WTC11 (cell line): Measurements from ENCODE around the gene EVL. TPM values are rescaled to one million over a fixed set of nuclear protein-coding genes. Genes with fewer than 3 reads are reported as not detected.

Source experiments
- ATAC-seq: fragments of 200-7000 bp; cut with Tn5 transposase; 2 replicates; pipeline ENCODE4 v1.10.0; 2021; ENCODE audit warnings: mild to moderate bottlenecking, moderate library complexity
- CTCF ChIA-PET: fragments of 300-600 bp; sonication (Branson Sonifier 250); formaldehyde crosslinking; loops from one replicate; lab custom pipeline; 2021; ENCODE audit warnings: antibody characterized with exemption; lab: Charles Lee
- POLR2A ChIA-PET: fragments of 350-600 bp; sonication (Branson Sonifier 250); formaldehyde crosslinking; loops from one replicate; lab custom pipeline; 2021; ENCODE audit warnings: antibody characterized with exemption; lab: Charles Lee
- DNase-seq: peaks from one replicate; pipeline ENCODE4 v3.0.0; 2021; ENCODE audit warnings: low spot score
- H3K27ac Mint-ChIP-seq: 2 replicates; pipeline ENCODE4 v1.8.0; 2021; ENCODE audit warnings: mixed read lengths
- H3K27me3 Mint-ChIP-seq: 2 replicates; pipeline ENCODE4 v1.8.0; 2021; ENCODE audit warnings: low read depth, mild to moderate bottlenecking, moderate library complexity, mixed read lengths
- H3K36me3 Mint-ChIP-seq: 2 replicates; pipeline ENCODE4 v1.8.0; 2021; ENCODE audit warnings: mixed read lengths
- H3K4me1 Mint-ChIP-seq: 2 replicates; pipeline ENCODE4 v1.8.0; 2022; ENCODE audit warnings: mixed read lengths
- H3K4me3 Mint-ChIP-seq: 2 replicates; pipeline ENCODE4 v1.8.0; 2021; ENCODE audit warnings: mild to moderate bottlenecking, moderate library complexity, mixed read lengths
- H3K9me3 Mint-ChIP-seq: 2 replicates; pipeline ENCODE4 v1.8.0; 2021; ENCODE audit warnings: mixed read lengths
- AR ChIP-seq: fragments of 250-450 bp; sonication (Bioruptor Pico); IDR thresholded peaks from 2 replicates; pipeline ENCODE4 v1.9.0; 2021; ENCODE audit warnings: mild to moderate bottlenecking
- CBFB ChIP-seq: sonication (generic); formaldehyde crosslinking; IDR thresholded peaks from 2 replicates; pipeline ENCODE4 v1.8.1; 2022; ENCODE audit warnings: mild to moderate bottlenecking, low read depth, missing genetic modification reagents
- ESRRA ChIP-seq: sonication (generic); formaldehyde crosslinking; IDR thresholded peaks from 2 replicates; pipeline ENCODE4 v1.8.1; 2022; ENCODE audit warnings: mild to moderate bottlenecking, missing genetic modification reagents, borderline replicate concordance
- IRF2 ChIP-seq: sonication (generic); formaldehyde crosslinking; IDR thresholded peaks from 2 replicates; pipeline ENCODE4 v1.8.0; 2022; ENCODE audit warnings: low read depth, missing genetic modification reagents, borderline replicate concordance
- KAT7 ChIP-seq: sonication (generic); formaldehyde crosslinking; IDR thresholded peaks from 2 replicates; pipeline ENCODE4 v1.8.1; 2023; ENCODE audit warnings: missing genetic modification reagents, mild to moderate bottlenecking, borderline replicate concordance
- MLX ChIP-seq: sonication (generic); formaldehyde crosslinking; IDR thresholded peaks from 2 replicates; pipeline ENCODE4 v1.8.1; 2023; ENCODE audit warnings: mild to moderate bottlenecking, missing genetic modification reagents, moderate library complexity
- NFYB ChIP-seq: sonication (generic); formaldehyde crosslinking; conservative IDR thresholded peaks from 2 replicates; pipeline ENCODE4 v1.8.0; 2022; ENCODE audit warnings: low read depth, missing genetic modification reagents
- NR1H2 ChIP-seq: sonication (generic); formaldehyde crosslinking; IDR thresholded peaks from 2 replicates; pipeline ENCODE4 v1.9.0; 2021; ENCODE audit warnings: mild to moderate bottlenecking, moderate library complexity, missing genetic modification reagents
- NR2C2 ChIP-seq: sonication (generic); formaldehyde crosslinking; IDR thresholded peaks from 2 replicates; pipeline ENCODE4 v1.8.0; 2022; ENCODE audit warnings: mild to moderate bottlenecking, missing genetic modification reagents
- RELA ChIP-seq: sonication (generic); formaldehyde crosslinking; IDR thresholded peaks from 2 replicates; pipeline ENCODE4 v1.8.1; 2022; ENCODE audit warnings: missing genetic modification reagents, mild to moderate bottlenecking, borderline replicate concordance
- RORB ChIP-seq: fragments of 250-450 bp; sonication (Bioruptor Pico); IDR thresholded peaks from 2 replicates; pipeline ENCODE4 v1.9.0; 2021; ENCODE audit warnings: mild to moderate bottlenecking
- STAT6 ChIP-seq: sonication (generic); formaldehyde crosslinking; conservative IDR thresholded peaks from 2 replicates; pipeline ENCODE4 v1.8.1; 2023; ENCODE audit warnings: mild to moderate bottlenecking, low read depth, missing genetic modification reagents, moderate library complexity
- TEAD1 ChIP-seq: sonication (generic); formaldehyde crosslinking; IDR thresholded peaks from 2 replicates; pipeline ENCODE4 v1.8.0; 2022; ENCODE audit warnings: mild to moderate bottlenecking, missing genetic modification reagents
- ZNF263 ChIP-seq: sonication (generic); formaldehyde crosslinking; IDR thresholded peaks from 2 replicates; pipeline ENCODE4 v1.8.1; 2022; ENCODE audit warnings: low read depth, mild to moderate bottlenecking, moderate library complexity, missing genetic modification reagents
- ZNF396 ChIP-seq: fragments of 250-450 bp; sonication (Bioruptor Pico); IDR thresholded peaks from 2 replicates; pipeline ENCODE4 v1.8.0; 2021; ENCODE audit warnings: mild to moderate bottlenecking, moderate library complexity, borderline replicate concordance
- ZNF416 ChIP-seq: fragments of 250-450 bp; sonication (Bioruptor Pico); IDR thresholded peaks from 2 replicates; pipeline ENCODE4 v1.9.0; 2021; ENCODE audit warnings: mild to moderate bottlenecking, inconsistent platforms
- total RNA-seq: library from RNA; stranded (reverse); gene quantifications from 3 replicates; pipeline ENCODE4 v1.2.3, GENCODE V29; 2021
- TF ChIP-seq, protein P1 (sequence below): fragments of 200-600 bp; IDR thresholded peaks from 2 replicates; pipeline ENCODE4 v1.8.0; 2022; ENCODE audit warnings: antibody characterized with exemption
- TF ChIP-seq, protein P2 (sequence below): fragments of 250-450 bp; sonication (Bioruptor Pico); IDR thresholded peaks from 2 replicates; pipeline ENCODE4 v2.1.2; 2022; ENCODE audit warnings: mild to moderate bottlenecking, moderate library complexity
- TF ChIP-seq, protein P3 (sequence below): sonication (generic); formaldehyde crosslinking; IDR thresholded peaks from 2 replicates; pipeline ENCODE4 v1.8.0; 2023; ENCODE audit warnings: mild to moderate bottlenecking, missing genetic modification reagents
- TF ChIP-seq, protein P4 (sequence below): sonication (generic); formaldehyde crosslinking; IDR thresholded peaks from 2 replicates; pipeline ENCODE4 v1.8.1; 2022; ENCODE audit warnings: missing genetic modification reagents, borderline replicate concordance
- TF ChIP-seq, protein P5 (sequence below): sonication (generic); formaldehyde crosslinking; IDR thresholded peaks from 2 replicates; pipeline ENCODE4 v1.8.1; 2023; ENCODE audit warnings: mild to moderate bottlenecking, missing genetic modification reagents, moderate library complexity

Gene EVL
- total RNA-seq, 1 experiment from 2014 or later = 60.8 TPM

- TF ChIP-seq, protein P1, sequence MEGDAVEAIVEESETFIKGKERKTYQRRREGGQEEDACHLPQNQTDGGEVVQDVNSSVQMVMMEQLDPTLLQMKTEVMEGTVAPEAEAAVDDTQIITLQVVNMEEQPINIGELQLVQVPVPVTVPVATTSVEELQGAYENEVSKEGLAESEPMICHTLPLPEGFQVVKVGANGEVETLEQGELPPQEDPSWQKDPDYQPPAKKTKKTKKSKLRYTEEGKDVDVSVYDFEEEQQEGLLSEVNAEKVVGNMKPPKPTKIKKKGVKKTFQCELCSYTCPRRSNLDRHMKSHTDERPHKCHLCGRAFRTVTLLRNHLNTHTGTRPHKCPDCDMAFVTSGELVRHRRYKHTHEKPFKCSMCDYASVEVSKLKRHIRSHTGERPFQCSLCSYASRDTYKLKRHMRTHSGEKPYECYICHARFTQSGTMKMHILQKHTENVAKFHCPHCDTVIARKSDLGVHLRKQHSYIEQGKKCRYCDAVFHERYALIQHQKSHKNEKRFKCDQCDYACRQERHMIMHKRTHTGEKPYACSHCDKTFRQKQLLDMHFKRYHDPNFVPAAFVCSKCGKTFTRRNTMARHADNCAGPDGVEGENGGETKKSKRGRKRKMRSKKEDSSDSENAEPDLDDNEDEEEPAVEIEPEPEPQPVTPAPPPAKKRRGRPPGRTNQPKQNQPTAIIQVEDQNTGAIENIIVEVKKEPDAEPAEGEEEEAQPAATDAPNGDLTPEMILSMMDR = no peak
- TF ChIP-seq STAT6 (CRISPR knock-in tag) = no peak
Measured at GRCh38 chr14:100122481-100123223, 57.4 kb downstream of the EVL start (continued).

DNA sequence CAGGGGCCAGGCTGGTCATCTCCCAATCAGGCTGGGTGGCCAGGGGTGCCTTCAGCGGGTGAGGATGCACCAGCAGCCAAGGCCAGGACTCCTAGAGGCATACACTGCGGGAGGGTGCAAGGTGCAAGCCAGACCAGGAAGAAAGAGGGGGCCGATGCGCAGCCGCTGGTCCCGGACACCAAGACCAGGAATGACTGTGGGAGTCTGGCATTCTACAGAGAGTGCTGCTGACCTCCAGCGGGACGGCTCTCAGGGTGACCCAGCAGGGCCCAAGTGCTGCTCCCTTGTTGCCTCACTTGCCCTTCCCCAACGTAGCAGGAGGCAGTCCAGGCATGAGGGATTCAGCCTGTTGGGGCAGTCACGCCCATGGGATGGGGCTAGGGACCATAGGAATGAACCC, 58.4 kb downstream of the EVL start:
- DNase-seq (no peak), ATAC-seq (no peak)
- no peaks in the 10 kb centered on the region for H3K9me3 Mint-ChIP-seq
- H3K27me3 Mint-ChIP-seq = no peaks in the 10 kb centered on the region
- no peak overlapping the region for H3K4me3 Mint-ChIP-seq
- no peaks in the 10 kb centered on the region for H3K4me1 Mint-ChIP-seq
- no peaks in the 10 kb centered on the region for H3K36me3 Mint-ChIP-seq
- ChIA-PET POLR2A (no interaction called here), CTCF (interaction anchor here (2.4 kb wide), 1 partner anchor 31 kb away, joined by 7 read pairs; no protein-coding TSS in a partner anchor)
- H3K27ac Mint-ChIP-seq = no peak overlapping the region
- TF ChIP-seq KAT7 (CRISPR knock-in tag) (no peak), MLX (CRISPR knock-in tag) (no peak), CBFB (no peak), IRF2 (no peak), NR2C2 (CRISPR knock-in tag) (no peak), RELA (CRISPR knock-in tag) (no peak), TEAD1 (CRISPR knock-in tag) (no peak), RORB (CRISPR knock-in tag) (no peak), ESRRA (CRISPR knock-in tag) (no peak), NFYB (no peak), ZNF416 (CRISPR knock-in tag) (no peak), ZNF263 (no peak), NR1H2 (CRISPR knock-in tag) (no peak), AR (CRISPR knock-in tag) (no peak), ZNF396 (CRISPR knock-in tag) (no peak)
- TF ChIP-seq, protein P2, sequence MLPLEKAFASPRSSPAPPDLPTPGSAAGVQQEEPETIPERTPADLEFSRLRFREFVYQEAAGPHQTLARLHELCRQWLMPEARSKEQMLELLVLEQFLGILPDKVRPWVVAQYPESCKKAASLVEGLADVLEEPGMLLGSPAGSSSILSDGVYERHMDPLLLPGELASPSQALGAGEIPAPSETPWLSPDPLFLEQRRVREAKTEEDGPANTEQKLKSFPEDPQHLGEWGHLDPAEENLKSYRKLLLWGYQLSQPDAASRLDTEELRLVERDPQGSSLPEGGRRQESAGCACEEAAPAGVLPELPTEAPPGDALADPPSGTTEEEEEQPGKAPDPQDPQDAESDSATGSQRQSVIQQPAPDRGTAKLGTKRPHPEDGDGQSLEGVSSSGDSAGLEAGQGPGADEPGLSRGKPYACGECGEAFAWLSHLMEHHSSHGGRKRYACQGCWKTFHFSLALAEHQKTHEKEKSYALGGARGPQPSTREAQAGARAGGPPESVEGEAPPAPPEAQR (CRISPR knock-in tag) = no peak
- TF ChIP-seq, protein P3, sequence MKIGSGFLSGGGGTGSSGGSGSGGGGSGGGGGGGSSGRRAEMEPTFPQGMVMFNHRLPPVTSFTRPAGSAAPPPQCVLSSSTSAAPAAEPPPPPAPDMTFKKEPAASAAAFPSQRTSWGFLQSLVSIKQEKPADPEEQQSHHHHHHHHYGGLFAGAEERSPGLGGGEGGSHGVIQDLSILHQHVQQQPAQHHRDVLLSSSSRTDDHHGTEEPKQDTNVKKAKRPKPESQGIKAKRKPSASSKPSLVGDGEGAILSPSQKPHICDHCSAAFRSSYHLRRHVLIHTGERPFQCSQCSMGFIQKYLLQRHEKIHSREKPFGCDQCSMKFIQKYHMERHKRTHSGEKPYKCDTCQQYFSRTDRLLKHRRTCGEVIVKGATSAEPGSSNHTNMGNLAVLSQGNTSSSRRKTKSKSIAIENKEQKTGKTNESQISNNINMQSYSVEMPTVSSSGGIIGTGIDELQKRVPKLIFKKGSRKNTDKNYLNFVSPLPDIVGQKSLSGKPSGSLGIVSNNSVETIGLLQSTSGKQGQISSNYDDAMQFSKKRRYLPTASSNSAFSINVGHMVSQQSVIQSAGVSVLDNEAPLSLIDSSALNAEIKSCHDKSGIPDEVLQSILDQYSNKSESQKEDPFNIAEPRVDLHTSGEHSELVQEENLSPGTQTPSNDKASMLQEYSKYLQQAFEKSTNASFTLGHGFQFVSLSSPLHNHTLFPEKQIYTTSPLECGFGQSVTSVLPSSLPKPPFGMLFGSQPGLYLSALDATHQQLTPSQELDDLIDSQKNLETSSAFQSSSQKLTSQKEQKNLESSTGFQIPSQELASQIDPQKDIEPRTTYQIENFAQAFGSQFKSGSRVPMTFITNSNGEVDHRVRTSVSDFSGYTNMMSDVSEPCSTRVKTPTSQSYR (CRISPR knock-in tag) = no peak
- TF ChIP-seq, protein P4, sequence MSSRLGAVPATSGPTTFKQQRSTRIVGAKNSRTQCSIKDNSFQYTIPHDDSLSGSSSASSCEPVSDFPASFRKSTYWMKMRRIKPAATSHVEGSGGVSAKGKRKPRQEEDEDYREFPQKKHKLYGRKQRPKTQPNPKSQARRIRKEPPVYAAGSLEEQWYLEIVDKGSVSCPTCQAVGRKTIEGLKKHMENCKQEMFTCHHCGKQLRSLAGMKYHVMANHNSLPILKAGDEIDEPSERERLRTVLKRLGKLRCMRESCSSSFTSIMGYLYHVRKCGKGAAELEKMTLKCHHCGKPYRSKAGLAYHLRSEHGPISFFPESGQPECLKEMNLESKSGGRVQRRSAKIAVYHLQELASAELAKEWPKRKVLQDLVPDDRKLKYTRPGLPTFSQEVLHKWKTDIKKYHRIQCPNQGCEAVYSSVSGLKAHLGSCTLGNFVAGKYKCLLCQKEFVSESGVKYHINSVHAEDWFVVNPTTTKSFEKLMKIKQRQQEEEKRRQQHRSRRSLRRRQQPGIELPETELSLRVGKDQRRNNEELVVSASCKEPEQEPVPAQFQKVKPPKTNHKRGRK (CRISPR knock-in tag) = no peak
- TF ChIP-seq, protein P5, sequence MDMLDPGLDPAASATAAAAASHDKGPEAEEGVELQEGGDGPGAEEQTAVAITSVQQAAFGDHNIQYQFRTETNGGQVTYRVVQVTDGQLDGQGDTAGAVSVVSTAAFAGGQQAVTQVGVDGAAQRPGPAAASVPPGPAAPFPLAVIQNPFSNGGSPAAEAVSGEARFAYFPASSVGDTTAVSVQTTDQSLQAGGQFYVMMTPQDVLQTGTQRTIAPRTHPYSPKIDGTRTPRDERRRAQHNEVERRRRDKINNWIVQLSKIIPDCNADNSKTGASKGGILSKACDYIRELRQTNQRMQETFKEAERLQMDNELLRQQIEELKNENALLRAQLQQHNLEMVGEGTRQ (CRISPR knock-in tag) = no peak
